ENCODE measurements around the gene CBARP. TPM values are rescaled to one million over a fixed set of nuclear protein-coding genes. Genes with fewer than 3 reads are reported as not detected.
A peak's percentile ranks its signal among the peaks of the same experiment; 100 is the strongest.

CBARP gene
- total and polyA plus RNA-seq, 2 donors from 2014 or later: 1.0 to 1.1 TPM

GRCh38 chr19:1259206-1259875 is 21.5 kb upstream of the CBARP start:
- Histone ChIP-seq H3K4me3 (ENCODE audit: low read length in 3 of 3) (peak overlapping the region in 1 of 3 donors; percentile 29), H3K9me3 (ENCODE audit: control insufficient read depth in 2 of 3, insufficient read depth in 1 of 3, low read length in 3 of 3) (no peaks in the 10 kb centered on the region), H3K36me3 (ENCODE audit: control insufficient read depth in 2 of 3, insufficient read depth in 3 of 3, low read length in 3 of 3) (peaks cover 5 to 26% (median 17%) of the 10 kb centered on the region in 3 donors), H3K9ac (ENCODE audit: low read length in 3 of 3) (peak overlapping the region in 2 of 3 donors; percentile 26 to 81), H3K27ac (ENCODE audit: low read depth in 2 of 2, low read length in 2 of 2) (peak overlapping the region; percentile 93 to 98), H3K27me3 (ENCODE audit: control insufficient read depth, insufficient read depth, low read length) (no peaks in the 10 kb centered on the region), H3K4me1 (ENCODE audit: control insufficient read depth in 2 of 3, insufficient read depth in 2 of 3, low read depth in 1 of 3, low read length in 3 of 3) (peaks cover 0 to 67% (median 34%) of the 10 kb centered on the region in 3 donors)
- DNase-seq (peak; percentile 58 to 95 (median 68)), FAIRE-seq (no peak)
- intact Hi-C loops (cut with DNase I): no loop called here
- no peak for TF ChIP-seq CTCF (IDR thresholded peaks at IDR 0.05; ENCODE audit: borderline replicate concordance, extremely low read depth, insufficient read depth)

DNA sequence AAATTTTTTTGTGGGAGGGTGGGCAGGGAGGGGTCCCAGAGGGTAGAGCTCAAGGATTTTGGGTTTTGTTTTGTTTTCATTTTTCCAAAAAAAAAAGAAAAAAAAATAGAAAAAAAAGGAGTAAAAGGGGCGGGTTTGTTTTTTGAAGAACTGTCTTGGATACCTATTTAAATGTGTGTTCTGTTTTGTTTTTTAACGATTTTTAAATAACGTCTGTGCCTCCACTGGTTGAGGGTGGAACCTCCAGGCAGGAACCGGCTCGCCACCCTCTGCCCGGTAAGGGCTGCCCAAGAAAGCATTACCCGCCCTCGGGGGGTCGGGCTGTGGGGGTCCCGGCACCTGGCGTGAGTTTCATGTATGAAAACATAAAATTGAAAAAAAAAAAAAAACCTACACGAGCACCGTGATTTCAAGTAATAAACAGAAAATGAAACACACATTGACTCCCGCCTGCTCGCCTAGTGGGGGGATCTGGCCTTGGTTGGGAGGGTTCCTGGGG is 21.0 kb upstream of the CBARP start:
- no peak for TF ChIP-seq CTCF (IDR thresholded peaks at IDR 0.05; ENCODE audit: borderline replicate concordance, extremely low read depth, insufficient read depth)
- FAIRE-seq (no peak), DNase-seq (no peak)
- Histone ChIP-seq H3K4me3 (ENCODE audit: low read length in 3 of 3) (peak overlapping the region in 1 of 3 donors; percentile 29), H3K4me1 (ENCODE audit: control insufficient read depth in 2 of 3, insufficient read depth in 2 of 3, low read depth in 1 of 3, low read length in 3 of 3) (peaks cover 0 to 73% (median 35%) of the 10 kb centered on the region in 3 donors), H3K27ac (ENCODE audit: low read depth in 2 of 2, low read length in 2 of 2) (peak overlapping the region; percentile 93 to 98), H3K9ac (ENCODE audit: low read length in 3 of 3) (peak overlapping the region in 1 of 3 donors; percentile 81), H3K9me3 (ENCODE audit: control insufficient read depth in 2 of 3, insufficient read depth in 1 of 3, low read length in 3 of 3) (no peaks in the 10 kb centered on the region), H3K36me3 (ENCODE audit: control insufficient read depth in 2 of 3, insufficient read depth in 3 of 3, low read length in 3 of 3) (peaks cover 5 to 30% (median 17%) of the 10 kb centered on the region in 3 donors), H3K27me3 (ENCODE audit: control insufficient read depth, insufficient read depth, low read length) (no peaks in the 10 kb centered on the region)
- intact Hi-C loops (cut with DNase I): no loop called here

DNA sequence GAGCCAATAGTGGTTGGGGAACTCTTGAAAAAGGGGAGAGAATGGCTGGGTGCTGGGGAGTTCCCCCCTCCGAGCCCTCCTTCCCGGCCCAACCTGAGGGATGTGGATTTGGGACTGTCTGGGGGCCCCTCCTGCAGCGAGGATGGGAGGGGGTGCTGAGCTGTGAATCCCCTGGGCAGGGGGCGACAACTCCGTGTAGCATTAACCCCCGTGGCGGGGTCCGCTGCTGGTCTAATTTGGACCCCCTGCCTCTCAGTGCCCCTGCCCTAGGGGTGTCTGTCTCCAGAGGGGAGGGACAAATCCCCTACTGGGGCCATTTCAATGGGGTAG is 20.3 kb upstream of the CBARP start:
- no peak for DNase-seq
- Histone ChIP-seq H3K4me1 (ENCODE audit: control insufficient read depth in 2 of 3, insufficient read depth in 2 of 3, low read depth in 1 of 3, low read length in 3 of 3) (peaks cover 0 to 75% (median 40%) of the 10 kb centered on the region in 3 donors), H3K9me3 (ENCODE audit: control insufficient read depth in 2 of 3, insufficient read depth in 1 of 3, low read length in 3 of 3) (no peaks in the 10 kb centered on the region), H3K27me3 (ENCODE audit: control insufficient read depth, insufficient read depth, low read length) (no peaks in the 10 kb centered on the region), H3K27ac (ENCODE audit: low read depth in 2 of 2, low read length in 2 of 2) (peak overlapping the region; percentile 49 to 77), H3K4me3 (ENCODE audit: low read length in 3 of 3) (no peak overlapping the region), H3K36me3 (ENCODE audit: control insufficient read depth in 2 of 3, insufficient read depth in 3 of 3, low read length in 3 of 3) (peaks cover 5 to 30% (median 17%) of the 10 kb centered on the region in 3 donors), H3K9ac (ENCODE audit: low read length in 3 of 3) (no peak overlapping the region)
- no peak for TF ChIP-seq CTCF (IDR thresholded peaks at IDR 0.05; ENCODE audit: borderline replicate concordance, extremely low read depth, insufficient read depth)
- FAIRE-seq: no peak
- intact Hi-C loops (cut with DNase I): no loop called here

Data from kidney (tissue), 14 donors.